SIG-M5 treated with dmso at 0.1 percent for 504 hours (cell line): Measurements from ENCODE around the gene POU3F1.
"Not testable (repeated sequence)": the region's sequence is repeated elsewhere in the genome, so short reads cannot be mapped to it uniquely, and the experiment has no call there.

Experiments
- DNase-seq: peaks from one replicate; lab custom pipeline; 2025; ENCODE audit not compliant: unreplicated experiment; lab: John Stamatoyannopoulos, UW

POU3F1 gene

GRCh38 chr1:38047603-38048141 lies 1.1 kb upstream of the POU3F1 start:
- no peak for DNase-seq

- DNase-seq, result peak; percentile 50
These were observed 450 bp upstream of the POU3F1 start for GRCh38 chr1:38046884-38047602.

- DNase-seq, result no peak
These were observed 926 bp downstream of the POU3F1 start for GRCh38 chr1:38045401-38046332.

GRCh38 chr1:38044221-38045215 lies 2.1 kb downstream of the POU3F1 start:
- no peak for DNase-seq

- DNase-seq, result no peak
These were observed 3.4 kb downstream of the POU3F1 start for GRCh38 chr1:38043036-38043747.

- DNase-seq, result no peak
These were observed 4.4 kb downstream of the POU3F1 start for GRCh38 chr1:38041936-38042834.

- no peak for DNase-seq
These were observed 7.1 kb downstream of the POU3F1 start for GRCh38 chr1:38039331-38040088.

- DNase-seq, result no peak
These were observed 7.7 kb downstream of the POU3F1 start for GRCh38 chr1:38038861-38039260.

GRCh38 chr1:38037221-38037939 lies 9.2 kb downstream of the POU3F1 start:
- no peak for DNase-seq

GRCh38 chr1:38034871-38035270 lies 11.7 kb downstream of the POU3F1 start:
- DNase-seq, result no peak

- not testable (repeated sequence) for DNase-seq
These were observed 13.6 kb downstream of the POU3F1 start for GRCh38 chr1:38032992-38033391.

GRCh38 chr1:38031513-38031866 lies 15.1 kb downstream of the POU3F1 start:
- no peak for DNase-seq

GRCh38 chr1:38030596-38031512 lies 15.7 kb downstream of the POU3F1 start:
- DNase-seq, result no peak

GRCh38 chr1:38029685-38030511 lies 16.7 kb downstream of the POU3F1 start:
- no peak for DNase-seq

- DNase-seq, result no peak
These were observed 17.4 kb downstream of the POU3F1 start for GRCh38 chr1:38029081-38029681.
